HUES64 (cell line): ENCODE measurements around the gene ZFAND6. TPM values are rescaled to one million over a fixed set of nuclear protein-coding genes. Genes with fewer than 3 reads are reported as not detected.
"Not testable (repeated sequence)": the region's sequence is repeated elsewhere in the genome, so short reads cannot be mapped to it uniquely, and the experiment has no call there.

Experiments used
- H3K27ac ChIP-seq: 2 replicates; pipeline ENCODE4 v1.7.0; 2013; ENCODE audit warnings: low read depth, low read length, inconsistent platforms
- H3K27me3 ChIP-seq: 2 replicates; pipeline ENCODE4 v1.6.1; 2013; ENCODE audit warnings: mild to moderate bottlenecking, low read length; ENCODE audit not compliant: insufficient read depth
- H3K36me3 ChIP-seq: 2 replicates; pipeline ENCODE4 v1.6.1; 2013; ENCODE audit warnings: mild to moderate bottlenecking, low read length; ENCODE audit not compliant: insufficient read depth
- H3K4me1 ChIP-seq: 2 replicates; pipeline ENCODE4 v1.6.1; 2013; ENCODE audit warnings: mild to moderate bottlenecking, low read length, moderate library complexity; ENCODE audit not compliant: insufficient read depth
- H3K4me3 ChIP-seq: 2 replicates; pipeline ENCODE4 v1.5.1; 2013; ENCODE audit warnings: mild to moderate bottlenecking, low read length, moderate library complexity
- H3K9ac ChIP-seq: 2 replicates; pipeline ENCODE4 v1.6.1; 2013; ENCODE audit warnings: mild to moderate bottlenecking, low read depth, low read length
- H3K9me3 ChIP-seq: 2 replicates; pipeline ENCODE4 v1.6.1; 2013; ENCODE audit warnings: low read depth, low read length; ENCODE audit not compliant: insufficient read depth
- WGBS: fragments of 150-250, 120-280 bp; methylation state at CpG from one replicate; pipeline ENCODE4 v1.1.7; 2013; ENCODE audit warnings: missing lambda C conversion rate; 5-methylcytosine and 5-hydroxymethylcytosine counted together
- polyA plus RNA-seq, 2 experiments: library from polyadenylated mRNA; stranded (reverse); fragments of 50-300 nt; gene quantifications; one replicate each; pipeline ENCODE4 v1.2.3, GENCODE V29; 2013

Gene ZFAND6
- polyA plus RNA-seq (2013, experiment 1 of 2) = 126 TPM
- polyA plus RNA-seq (2013, experiment 2 of 2) = 136 TPM

DNA sequence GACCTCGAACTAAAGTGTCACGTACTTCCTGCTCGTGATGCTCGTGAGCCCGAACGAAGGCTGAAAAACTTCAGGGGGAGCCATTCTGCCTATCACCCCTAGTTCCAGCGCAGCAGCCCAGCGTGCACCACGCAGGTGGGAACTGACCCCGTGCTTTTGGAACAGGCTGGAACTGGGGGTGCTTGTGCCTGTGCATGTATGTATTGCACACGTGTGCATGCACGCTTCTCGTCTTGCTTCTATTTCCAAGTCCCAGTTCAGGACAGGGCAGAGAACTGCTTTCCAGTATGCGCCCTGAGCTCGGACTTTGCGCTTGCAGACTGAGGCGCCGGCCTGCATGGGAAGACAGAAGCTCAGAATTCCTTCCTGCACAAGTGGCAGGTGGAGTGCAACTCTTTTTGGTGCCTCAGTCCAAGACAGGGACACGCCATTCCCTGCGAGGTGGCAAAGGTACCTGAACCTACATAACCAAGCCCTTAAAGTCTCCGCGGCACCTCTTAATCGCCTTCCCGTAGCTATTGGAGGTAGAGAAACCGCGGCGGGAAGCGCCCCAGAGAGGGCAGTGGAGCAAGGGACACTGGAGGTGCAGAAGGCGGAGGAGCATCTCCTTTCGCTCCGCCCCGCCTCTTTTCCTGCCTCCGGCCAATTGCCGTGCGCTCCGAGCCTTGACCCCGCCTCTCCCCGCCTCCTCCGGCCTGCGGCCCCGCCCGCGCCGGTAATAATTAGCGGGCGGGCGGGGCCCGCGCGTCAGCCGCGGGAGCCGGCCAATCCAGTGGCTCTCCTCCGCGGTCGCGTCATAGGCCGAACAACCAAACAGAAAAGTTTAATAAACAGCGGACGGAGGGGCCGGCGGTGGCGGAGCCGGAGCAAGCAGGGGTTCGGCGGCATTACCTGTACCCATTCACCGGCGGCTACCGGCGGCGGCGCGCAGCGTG is at the start of gene ZFAND6:
Gene ZFAND6 (plus strand): TSS at position 826 of the 935 bp plus-strand sequence. CDS start 60,669 bp downstream, outside the sequence.
- Histone ChIP-seq H3K36me3 (no peaks in the 10 kb centered on the region), H3K27me3 (peaks cover 8% of the 10 kb centered on the region; the same call in 1 of the 2 replicates), H3K27ac (peak within 1 kb of the TSS; percentile 99), H3K9ac (peak within 1 kb of the TSS; percentile 86), H3K4me3 (peak within 1 kb of the TSS; percentile 84), H3K4me1 (peaks cover 43% of the 10 kb centered on the region), H3K9me3 (no peaks in the 10 kb centered on the region)
- under 1% methylated on average over 74 of the region's 74 CpGs for WGBS

DNA sequence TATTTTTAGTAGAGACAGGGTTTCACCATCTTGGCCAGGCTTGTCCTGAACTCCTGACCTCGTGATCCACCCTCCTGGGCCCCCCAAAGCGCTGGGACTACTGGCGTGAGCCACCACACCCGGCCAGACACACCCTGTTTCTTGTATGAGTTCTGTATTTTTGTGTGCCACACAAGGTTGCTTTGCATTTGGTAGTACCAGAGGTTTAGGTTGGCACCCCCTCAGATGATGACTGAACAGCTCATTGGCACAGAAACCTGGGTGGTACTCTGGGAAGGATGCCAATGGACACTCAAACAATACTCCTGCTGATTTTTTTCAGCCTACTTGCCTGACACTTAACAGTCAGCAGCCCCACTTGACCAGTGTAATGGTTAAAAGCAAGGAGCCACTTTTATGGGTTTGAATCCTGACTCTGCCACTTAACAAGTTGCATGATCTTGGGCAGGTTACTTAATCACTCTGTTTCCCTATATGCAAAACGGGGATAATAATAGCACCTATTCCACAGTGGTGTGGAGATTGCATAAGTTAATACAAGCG is 49.3 kb upstream of the ZFAND6 start:
- Histone ChIP-seq H3K27me3 (no peaks in the 10 kb centered on the region), H3K4me3 (no peak overlapping the region), H3K9ac (no peak overlapping the region), H3K36me3 (no peaks in the 10 kb centered on the region), H3K9me3 (no peaks in the 10 kb centered on the region), H3K27ac (no peak overlapping the region), H3K4me1 (no peaks in the 10 kb centered on the region)
- WGBS = 93% methylated on average over 4 of the region's 6 CpGs

DNA sequence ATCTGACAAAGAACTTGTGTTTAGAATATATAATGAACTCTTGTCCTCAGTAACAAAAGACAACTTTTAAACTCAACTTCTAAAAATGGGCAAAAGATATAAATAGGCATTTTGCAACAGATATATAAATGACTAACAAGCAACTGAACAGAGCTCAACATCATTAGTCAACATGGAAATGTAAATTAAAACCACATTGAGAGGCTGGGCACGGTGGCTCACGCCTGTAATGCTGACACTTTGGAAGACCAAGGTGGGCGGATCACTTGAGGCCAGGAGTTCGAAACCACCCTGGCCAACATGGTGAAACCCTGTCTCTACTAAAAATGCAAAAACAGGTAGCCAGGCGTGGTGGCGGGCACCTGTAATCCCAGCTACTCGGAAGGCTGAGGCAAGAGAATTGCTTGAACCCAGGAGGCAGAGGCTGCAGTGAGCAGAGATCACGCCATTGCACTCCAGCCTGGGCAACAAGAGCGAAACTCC is 48.4 kb upstream of the ZFAND6 start:
- not testable (repeated sequence) for H3K36me3 ChIP-seq, H3K9me3 ChIP-seq, H3K27ac ChIP-seq, H3K4me3 ChIP-seq, H3K27me3 ChIP-seq, H3K9ac ChIP-seq, H3K4me1 ChIP-seq
- WGBS = 92% methylated on average over 9 of the region's 9 CpGs

DNA sequence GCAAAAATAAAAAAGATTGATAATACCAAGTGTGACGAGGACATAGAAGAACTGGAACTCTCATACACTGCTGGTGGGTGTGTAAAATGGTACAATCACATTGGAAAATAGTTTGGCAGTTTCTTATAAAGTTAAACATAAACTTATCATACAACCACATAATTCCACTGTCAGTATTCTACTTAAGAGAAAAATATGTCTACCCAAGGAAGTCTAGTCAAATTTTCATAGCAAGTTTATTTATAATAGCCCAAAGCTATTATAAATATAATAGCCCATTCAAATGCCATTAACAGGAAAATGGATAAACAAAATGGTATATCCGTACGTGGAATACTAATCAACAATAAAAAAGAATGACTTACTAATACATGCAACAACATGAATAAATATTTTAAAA is 47.9 kb upstream of the ZFAND6 start:
- no peak overlapping the region for H3K9ac ChIP-seq
- no peaks in the 10 kb centered on the region for H3K36me3 ChIP-seq
- WGBS = 100% methylated on average over 1 of the region's 3 CpGs
- H3K4me3 ChIP-seq = no peak overlapping the region
- H3K9me3 ChIP-seq = no peaks in the 10 kb centered on the region
- no peaks in the 10 kb centered on the region for H3K27me3 ChIP-seq
- no peaks in the 10 kb centered on the region for H3K4me1 ChIP-seq
- H3K27ac ChIP-seq = no peak overlapping the region

DNA sequence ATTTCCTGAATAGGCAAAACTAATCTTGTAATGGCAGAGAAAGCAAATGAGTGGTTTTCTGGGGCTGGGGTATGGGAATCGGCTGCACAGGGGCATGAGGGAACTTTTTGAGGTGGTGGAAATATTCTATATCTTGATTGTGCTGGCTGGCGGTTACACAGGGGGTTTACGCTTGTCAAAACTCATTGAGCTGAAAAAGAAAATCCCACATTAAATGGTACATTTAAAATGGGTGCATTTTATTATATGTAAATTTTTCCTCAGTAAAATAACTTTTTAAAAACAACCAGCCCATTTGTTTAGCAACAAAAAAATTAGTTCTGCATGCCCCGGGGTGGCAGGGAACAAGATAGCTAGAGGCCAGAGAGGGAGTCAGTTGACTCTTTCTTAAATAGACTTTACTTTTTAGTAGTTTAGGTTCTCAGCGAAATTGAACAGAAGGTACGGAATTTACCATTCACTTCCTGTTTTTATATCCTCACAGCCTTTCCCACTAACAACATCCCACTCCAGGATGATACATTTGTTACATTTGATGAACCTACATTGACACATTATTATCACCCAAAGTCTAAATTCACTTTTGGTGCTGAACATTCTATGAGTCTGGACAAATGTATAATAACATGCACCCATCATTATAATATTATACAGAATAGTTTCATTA is 47.3 kb upstream of the ZFAND6 start:
- Histone ChIP-seq H3K36me3 (no peaks in the 10 kb centered on the region), H3K27me3 (no peaks in the 10 kb centered on the region), H3K9me3 (no peaks in the 10 kb centered on the region), H3K4me3 (no peak overlapping the region), H3K9ac (no peak overlapping the region), H3K4me1 (no peaks in the 10 kb centered on the region), H3K27ac (no peak overlapping the region)
- WGBS = 93% methylated on average over 3 of the region's 6 CpGs

DNA sequence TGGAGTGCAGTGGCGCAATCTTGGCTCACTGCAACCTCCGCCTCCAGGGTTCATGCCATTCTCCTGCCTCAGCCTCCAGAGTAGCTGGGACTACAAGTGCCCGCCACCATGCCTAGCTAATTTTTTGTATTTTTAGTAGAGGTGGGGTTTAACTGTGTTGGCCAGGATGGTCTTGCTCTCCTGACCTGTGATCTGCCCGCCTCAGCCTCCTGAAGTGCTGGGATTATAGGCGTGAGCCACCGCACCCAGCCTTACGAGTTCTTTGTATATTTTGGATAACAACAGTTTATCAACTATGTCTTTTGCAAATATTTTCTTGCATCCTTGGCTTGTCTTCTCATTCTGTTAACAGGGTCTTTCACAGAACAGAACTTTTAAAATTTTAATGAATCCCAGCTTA is 45.3 kb upstream of the ZFAND6 start:
- H3K9me3 ChIP-seq, H3K36me3 ChIP-seq, H3K27ac ChIP-seq, H3K27me3 ChIP-seq, H3K4me3 ChIP-seq, H3K4me1 ChIP-seq, H3K9ac ChIP-seq: not testable (repeated sequence)
- WGBS = 99% methylated on average over 7 of the region's 7 CpGs

DNA sequence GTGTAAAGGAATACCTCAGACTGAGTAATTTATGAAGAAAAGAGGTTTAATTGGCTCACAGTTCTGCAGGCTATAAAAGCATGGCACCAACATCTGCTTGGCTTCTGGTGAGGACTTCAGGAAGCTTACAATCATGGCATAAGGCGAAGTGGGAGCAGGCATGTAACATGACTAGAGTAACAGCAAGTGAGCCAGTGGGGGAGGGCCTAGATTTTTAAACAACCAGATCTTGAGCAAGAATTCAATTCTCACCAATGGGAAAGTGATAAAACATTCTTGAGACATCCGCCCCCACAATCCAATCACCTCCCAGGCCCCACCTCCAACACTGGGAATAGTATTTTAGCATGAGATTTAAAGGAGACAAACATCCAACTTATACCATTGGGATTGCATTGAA is 44.3 kb upstream of the ZFAND6 start:
- Histone ChIP-seq H3K27ac (no peak overlapping the region), H3K36me3 (no peaks in the 10 kb centered on the region), H3K4me1 (no peaks in the 10 kb centered on the region), H3K4me3 (no peak overlapping the region), H3K27me3 (no peaks in the 10 kb centered on the region), H3K9ac (no peak overlapping the region), H3K9me3 (no peaks in the 10 kb centered on the region)
- WGBS = 89% methylated on average over 1 of the region's 2 CpGs

DNA sequence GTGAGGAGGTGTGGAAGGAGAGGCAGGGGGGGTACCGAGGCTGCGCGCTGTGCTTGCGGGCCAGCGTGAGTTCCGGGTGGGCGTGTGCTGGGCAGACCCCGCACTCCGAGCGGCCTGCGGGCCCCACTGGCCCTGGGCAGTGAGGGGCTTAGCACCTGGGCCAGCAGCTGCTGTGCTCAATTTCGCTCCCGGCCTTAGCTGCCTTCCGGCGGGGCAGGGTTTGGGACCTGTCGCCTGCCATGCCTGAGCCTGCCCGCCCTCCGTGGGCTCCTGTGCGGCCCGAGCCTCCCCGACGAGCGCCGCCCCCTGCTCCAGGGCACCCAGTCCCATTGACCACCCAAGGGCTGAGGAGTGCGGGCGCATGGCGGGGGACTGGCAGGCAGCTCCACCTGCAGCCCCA is 43.0 kb upstream of the ZFAND6 start:
- H3K4me3 ChIP-seq, H3K36me3 ChIP-seq, H3K9me3 ChIP-seq, H3K27ac ChIP-seq, H3K9ac ChIP-seq, H3K27me3 ChIP-seq, H3K4me1 ChIP-seq: not testable (repeated sequence)
- 95% methylated on average over 27 of the region's 27 CpGs for WGBS

DNA sequence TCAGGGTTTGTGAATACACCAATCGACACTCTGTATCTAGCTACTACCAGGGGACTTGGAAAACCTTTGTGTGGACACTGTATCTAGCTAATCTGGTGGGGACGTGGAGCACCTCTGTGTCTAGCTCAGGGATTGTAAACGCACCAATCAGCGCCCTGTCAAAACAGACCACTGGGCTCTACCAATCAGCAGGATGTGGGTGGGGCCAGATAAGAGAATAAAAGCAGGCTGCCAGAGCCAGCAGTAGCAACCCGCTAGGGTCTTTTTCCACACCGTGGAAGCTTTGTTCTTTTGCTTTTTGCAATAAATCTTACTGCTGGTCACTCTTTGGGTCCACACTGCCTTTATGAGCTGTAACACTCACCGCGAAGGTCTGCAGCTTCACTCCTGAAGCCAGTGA is 42.3 kb upstream of the ZFAND6 start:
- H3K27me3 ChIP-seq, H3K9ac ChIP-seq, H3K4me3 ChIP-seq, H3K36me3 ChIP-seq, H3K27ac ChIP-seq, H3K4me1 ChIP-seq, H3K9me3 ChIP-seq: not testable (repeated sequence)
- WGBS = 93% methylated on average over 8 of the region's 8 CpGs

DNA sequence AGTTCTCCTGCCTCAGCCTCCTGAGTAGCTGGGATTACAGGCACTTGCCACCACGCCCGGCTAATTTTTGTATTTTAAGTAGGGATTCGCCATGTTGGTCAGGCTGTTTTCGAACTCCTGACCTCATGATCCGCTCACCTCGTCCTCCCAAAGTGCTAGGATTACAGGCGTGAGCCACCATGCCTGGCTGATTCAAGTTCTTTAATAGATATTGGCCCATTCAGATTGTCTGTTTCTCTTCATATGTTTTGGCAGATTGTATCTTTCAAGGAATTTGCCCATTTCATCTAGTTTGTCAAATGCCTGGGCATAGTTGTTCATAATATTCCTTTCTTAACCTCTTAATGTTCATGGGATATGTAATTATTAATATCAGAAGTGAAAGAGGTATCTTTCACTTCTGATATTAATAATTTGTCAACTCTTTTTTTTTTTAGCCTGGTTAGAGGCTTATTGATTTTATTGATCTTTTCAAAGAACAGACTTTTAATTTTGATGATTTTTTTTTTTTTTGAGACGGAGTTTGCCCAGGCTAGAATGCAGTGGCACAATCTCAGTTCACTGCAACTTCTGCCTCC is 40.2 kb upstream of the ZFAND6 start:
- no peaks in the 10 kb centered on the region for H3K27me3 ChIP-seq
- H3K9me3 ChIP-seq = no peaks in the 10 kb centered on the region
- H3K27ac ChIP-seq = no peak overlapping the region
- WGBS = 97% methylated on average over 8 of the region's 8 CpGs
- H3K9ac ChIP-seq = no peak overlapping the region
- H3K4me1 ChIP-seq = no peaks in the 10 kb centered on the region
- H3K36me3 ChIP-seq = no peaks in the 10 kb centered on the region
- no peak overlapping the region for H3K4me3 ChIP-seq

DNA sequence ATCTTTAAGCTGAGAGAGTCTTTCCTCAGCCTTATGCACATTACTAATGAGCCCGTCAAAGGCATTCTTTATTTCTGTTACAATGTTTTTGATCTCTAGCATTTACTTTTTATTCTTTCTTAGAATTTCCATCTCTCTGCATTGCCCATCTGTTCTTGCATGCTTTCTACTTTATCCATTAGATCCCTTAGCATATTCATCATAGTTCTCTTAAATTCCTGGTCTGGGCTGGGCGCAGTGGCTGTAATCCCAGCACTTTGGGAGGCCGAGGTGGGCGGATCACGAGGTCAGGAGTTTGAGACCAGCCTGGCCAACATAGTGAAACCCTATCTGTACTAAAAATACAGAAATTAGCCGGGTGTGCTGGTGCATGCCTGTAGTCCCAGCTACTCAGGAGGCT is 39.3 kb upstream of the ZFAND6 start:
- H3K4me3 ChIP-seq, H3K9me3 ChIP-seq, H3K27me3 ChIP-seq, H3K9ac ChIP-seq, H3K36me3 ChIP-seq, H3K27ac ChIP-seq, H3K4me1 ChIP-seq: not testable (repeated sequence)
- 92% methylated on average over 6 of the region's 6 CpGs for WGBS
